IPS-NIHi7 (cell line): Measurements from ENCODE around the gene LRRK2.
"Not testable (repeated sequence)": the region's sequence is repeated elsewhere in the genome, so short reads cannot be mapped to it uniquely, and the experiment has no call there.

Experiments used
- DNase-seq: peaks from one replicate; pipeline ENCODE4 v3.0.0; 2012; ENCODE audit warnings: mixed read lengths; ENCODE audit errors: extremely low spot score

The LRRK2 gene

GRCh38 chr12:40212566-40212965 is 12.2 kb upstream of the LRRK2 start:
- DNase-seq, result no peak

- no peak for DNase-seq
These were observed 8.8 kb upstream of the LRRK2 start for GRCh38 chr12:40215982-40216381.

GRCh38 chr12:40216516-40217288 is 8.1 kb upstream of the LRRK2 start:
- no peak for DNase-seq

GRCh38 chr12:40219760-40220159 is 5.0 kb upstream of the LRRK2 start:
- DNase-seq, result no peak

GRCh38 chr12:40222247-40222646 is 2.5 kb upstream of the LRRK2 start:
- no peak for DNase-seq

DNA sequence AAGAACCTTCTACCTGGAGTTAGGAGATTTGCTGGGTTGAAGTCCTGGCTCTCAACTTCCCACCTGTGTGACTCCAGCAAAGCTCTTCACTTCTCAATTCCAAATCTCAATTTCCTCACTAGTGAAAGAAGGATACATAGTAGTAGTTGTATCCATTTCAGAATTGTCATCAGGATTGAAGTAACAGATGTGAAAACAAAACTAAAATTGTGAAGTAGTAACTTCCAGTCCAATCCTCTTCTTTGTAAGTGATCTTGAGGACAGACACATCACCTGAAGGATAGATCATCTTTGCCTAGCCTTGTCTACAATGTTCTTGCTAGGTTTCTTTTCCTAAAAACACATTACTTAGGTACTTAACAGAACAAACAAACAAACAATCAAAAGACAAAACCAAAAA is 1.2 kb upstream of the LRRK2 start:
- DNase-seq, result no peak

DNA sequence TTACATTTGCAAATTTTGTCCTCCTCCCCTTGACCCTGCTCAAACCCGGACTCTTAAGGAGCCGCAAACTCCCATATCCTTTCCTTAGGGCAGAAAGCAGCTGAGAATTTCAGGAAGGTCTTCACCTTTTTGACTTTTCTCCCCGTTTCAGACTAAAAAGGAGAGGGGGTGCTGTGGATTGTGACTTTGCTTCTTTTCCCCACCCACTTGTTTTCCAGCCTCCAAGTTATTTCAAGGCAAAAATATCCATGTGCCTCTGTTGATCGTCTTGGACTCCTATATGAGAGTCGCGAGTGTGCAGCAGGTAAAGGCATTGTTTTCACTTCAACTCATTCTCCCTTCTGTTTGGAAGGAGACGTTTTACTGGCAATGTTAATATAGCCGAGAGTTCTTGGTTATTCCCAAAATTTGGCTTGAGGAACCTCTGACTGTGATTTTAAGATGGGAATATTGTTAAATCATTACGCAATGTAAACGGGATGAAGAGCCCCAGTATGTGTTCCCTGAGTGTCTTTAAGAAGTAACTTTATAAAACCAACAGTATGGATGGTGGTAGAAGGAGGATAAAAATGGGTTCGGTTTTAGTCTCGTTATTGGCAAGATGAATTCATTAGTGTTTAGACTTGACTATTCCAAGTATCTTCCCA is 663 bp downstream of the LRRK2 start:
- peak; percentile 12 for DNase-seq

DNA sequence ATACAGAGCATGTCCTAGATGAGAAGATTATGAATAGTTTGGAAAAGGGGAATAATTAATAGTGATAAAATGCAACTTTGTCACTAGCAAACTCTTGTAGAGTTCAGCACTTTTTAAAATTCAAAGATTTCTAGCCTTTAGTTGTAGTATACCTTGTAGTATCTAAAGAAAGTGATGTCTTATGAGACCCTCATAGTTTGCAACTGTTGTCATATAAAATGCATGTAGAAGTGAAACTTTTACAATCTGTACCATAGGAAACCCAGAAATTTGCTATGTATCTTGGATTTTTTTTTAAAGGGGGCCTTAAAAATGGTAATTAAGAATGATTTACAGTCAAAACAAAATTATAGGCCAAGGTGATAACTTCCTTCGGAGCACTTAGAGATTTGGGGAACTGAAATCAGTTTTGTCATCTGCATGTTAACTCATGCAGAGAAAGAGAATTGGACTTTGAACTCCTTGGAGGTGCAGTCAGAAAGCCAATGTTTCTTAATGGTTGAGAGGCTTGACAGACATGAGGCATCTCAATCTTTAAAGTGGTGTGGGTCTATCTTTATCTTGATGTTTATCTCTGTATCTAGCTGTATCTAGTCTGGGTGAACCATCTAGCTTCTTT is 1.3 kb downstream of the LRRK2 start:
- DNase-seq, result no peak

GRCh38 chr12:40226705-40227104 is 1.9 kb downstream of the LRRK2 start:
- DNase-seq, result no peak

DNA sequence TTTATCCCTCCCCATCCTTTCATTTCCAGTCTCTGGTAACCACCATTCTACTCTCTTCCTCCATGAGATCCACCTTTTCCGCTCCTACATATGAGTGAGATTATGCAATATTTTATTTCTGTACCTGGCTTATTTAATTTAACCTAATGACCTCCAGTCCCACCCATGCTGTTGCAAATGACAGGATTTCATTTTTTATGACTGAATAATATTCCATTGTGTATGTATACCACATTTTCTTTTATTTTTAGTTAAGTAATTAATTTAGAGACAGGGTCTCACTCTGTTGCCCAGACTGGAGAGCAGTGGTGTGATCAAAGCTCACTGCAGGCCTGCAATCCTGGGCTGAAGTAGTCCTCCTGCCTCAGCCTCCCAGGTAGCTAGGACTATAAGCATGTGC is 2.6 kb downstream of the LRRK2 start:
- no peak for DNase-seq

DNA sequence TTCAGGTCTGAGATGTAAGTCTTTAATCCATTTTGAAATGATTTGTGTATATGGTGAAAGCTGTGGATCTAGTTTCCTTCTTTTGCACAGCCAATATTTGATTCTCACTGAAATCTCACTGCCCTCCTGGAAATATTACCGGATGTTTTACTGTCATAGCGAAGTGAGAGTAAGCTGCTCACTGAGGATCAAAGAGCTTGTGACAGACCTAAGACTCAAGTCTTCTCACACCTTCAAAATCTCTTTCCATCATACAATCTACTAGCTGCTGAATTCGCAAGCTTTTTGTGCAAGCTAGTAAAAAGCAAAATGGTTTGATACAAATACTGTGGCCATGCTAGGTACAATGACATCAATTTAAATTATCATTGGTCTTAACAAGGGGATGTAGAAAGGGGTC is 3.9 kb downstream of the LRRK2 start:
- DNase-seq, result no peak

- no peak for DNase-seq
These were observed 5.2 kb downstream of the LRRK2 start for GRCh38 chr12:40229690-40230651.

DNA sequence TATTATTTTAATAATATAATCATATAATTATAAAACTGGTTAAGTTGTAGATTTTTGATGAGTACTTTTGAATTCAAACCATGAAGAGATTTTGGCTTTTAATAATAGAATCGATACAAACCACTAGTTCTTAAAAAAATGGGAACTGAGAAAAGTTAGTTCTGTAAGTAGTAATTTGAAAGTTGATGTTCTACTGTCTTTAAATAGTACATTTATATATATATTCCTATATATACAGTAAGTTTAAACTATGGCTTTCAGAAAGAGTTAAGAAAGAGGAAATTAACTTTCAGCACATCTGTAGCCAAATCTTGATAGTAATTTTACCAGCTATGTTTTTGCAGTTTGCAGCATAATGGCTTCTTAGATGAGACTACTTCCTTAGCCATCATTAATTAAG is 7.8 kb downstream of the LRRK2 start:
- DNase-seq, result no peak

DNA sequence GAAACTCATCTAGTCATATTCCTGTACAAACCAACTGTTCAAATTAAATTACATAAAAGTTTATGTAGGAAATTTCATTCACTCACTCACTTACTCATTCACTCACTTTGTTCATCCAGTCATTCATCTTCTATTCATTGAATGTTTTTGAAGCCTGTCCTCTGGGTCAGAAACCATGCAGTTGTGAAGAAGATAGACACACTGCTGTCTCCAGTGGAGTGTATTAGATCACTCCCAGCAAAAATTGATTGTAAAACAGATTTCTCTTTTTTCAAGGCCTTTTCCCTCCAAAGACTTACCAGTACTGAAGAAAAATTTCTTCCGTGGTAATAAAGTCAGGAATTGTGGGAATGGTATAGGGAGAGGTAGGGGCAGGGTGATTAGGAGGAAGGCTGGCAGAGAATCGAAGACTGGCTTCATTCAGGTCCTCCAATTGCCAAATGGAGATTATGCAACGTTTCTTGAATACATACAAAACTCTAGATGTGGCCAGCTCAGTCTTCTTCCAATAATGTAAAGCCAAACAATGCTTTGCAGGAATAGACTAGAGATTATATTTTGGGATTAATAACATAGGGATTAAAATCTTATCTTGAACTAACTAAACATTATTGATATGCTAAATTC is 9.1 kb downstream of the LRRK2 start:
- no peak for DNase-seq

- no peak for DNase-seq
These were observed 11.6 kb downstream of the LRRK2 start for GRCh38 chr12:40236357-40236850.

DNA sequence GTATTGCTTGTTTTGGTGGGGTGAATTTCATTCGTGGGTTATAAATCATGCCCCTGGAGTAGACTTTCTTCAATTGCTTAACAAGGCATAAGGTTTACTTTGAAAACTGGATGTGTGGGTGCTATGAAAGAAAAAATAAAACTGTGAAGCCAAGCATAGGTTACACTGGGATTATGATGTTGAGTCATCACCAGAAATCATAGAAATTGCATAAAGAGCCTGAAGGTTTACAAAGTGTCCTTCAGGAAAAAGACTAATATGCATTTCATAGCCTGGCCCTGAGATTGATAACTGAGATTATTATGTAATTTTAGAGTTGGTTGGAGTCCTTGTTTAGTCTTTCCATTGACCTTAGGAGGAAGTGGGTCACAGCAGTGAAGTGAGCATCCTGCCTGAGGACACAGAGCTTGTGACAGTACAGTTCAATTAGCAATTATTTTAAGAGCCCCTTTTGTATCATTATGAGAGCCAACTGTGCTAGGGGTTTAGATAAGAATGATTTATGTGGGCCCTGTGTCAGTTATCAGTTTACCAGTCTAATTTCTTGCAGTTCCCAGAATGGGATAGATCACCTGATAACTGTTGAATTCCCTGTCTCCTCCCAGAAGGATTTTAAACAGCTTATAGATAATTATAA is 13.6 kb downstream of the LRRK2 start:
- DNase-seq, result no peak

DNA sequence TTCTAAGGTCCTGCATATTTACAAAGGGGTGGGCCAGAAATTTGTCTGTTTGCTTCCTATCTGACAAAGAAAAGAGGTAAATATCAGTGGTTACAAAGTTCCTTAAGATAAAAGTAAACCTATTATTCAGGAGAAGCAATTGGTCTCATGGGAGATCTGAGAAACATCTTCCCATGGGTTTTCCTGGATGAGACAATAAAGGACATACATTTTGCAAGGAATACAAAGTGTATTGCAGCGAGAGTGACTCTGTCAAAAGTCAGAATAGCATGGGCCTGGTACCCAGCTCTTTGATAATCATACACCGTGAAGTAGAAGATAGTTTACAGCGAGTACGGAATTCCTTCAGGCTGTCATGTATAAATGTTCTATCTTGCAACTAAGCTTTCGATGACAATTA is 14.2 kb downstream of the LRRK2 start:
- no peak for DNase-seq

GRCh38 chr12:40240779-40241178 is 16.0 kb downstream of the LRRK2 start:
- no peak for DNase-seq

- no peak for DNase-seq
These were observed 16.9 kb downstream of the LRRK2 start for GRCh38 chr12:40241741-40242140.

GRCh38 chr12:40244526-40245156 is 19.8 kb downstream of the LRRK2 start:
- DNase-seq, result not testable (repeated sequence)
